A549 (cell line): ENCODE measurements around the gene RNF213.

ENCODE experiments used
- BCL3 ChIP-seq: fragments of >200 bp; sonication (Bioruptor Twin); formaldehyde crosslinking; IDR thresholded peaks from 3 replicates; pipeline ENCODE4 v1.6.1; 2016
- CTCF ChIP-seq: fragments of >200 bp; sonication (Bioruptor Twin); formaldehyde crosslinking; IDR thresholded peaks from 3 replicates; pipeline ENCODE4 v1.5.1; 2016
- EP300 ChIP-seq, 2 experiments: fragments of >200 bp; sonication (Bioruptor Twin); formaldehyde crosslinking; IDR thresholded peaks; 2 replicates in 1 of 2; 3 replicates in 1 of 2; pipeline ENCODE4 v1.6.1; 2016 to 2017
- HDAC2 ChIP-seq: fragments of 200-600 bp; sonication (generic); IDR thresholded peaks from 2 replicates; pipeline ENCODE4 v1.6.1; 2016
- MAX ChIP-seq: IDR thresholded peaks from 2 replicates; pipeline ENCODE4 v1.6.1; 2012
- NFE2L2 ChIP-seq: fragments of 150-350 bp; conservative IDR thresholded peaks from 2 replicates; pipeline ENCODE4 v1.6.1; 2014; ENCODE audit warnings: low read length
- POLR2A ChIP-seq: IDR thresholded peaks from 2 replicates; pipeline ENCODE4 v1.6.1; 2012; ENCODE audit warnings: mild to moderate bottlenecking, low read length
- RCOR1 ChIP-seq: fragments of 150-350 bp; IDR thresholded peaks from 2 replicates; pipeline ENCODE4 v1.6.1; 2014; ENCODE audit warnings: antibody characterized with exemption, low read length, low read depth
- REST ChIP-seq: fragments of 200-600 bp; sonication (generic); IDR thresholded peaks from 2 replicates; pipeline ENCODE4 v1.6.1; 2016; ENCODE audit warnings: antibody characterized with exemption, mild to moderate bottlenecking, moderate library complexity
- ZFP36 ChIP-seq: fragments of 450-650 bp; IDR thresholded peaks from 2 replicates; pipeline ENCODE4 v1.6.1; 2014; ENCODE audit warnings: borderline replicate concordance; ENCODE audit not compliant: partially characterized antibody
- TF ChIP-seq, protein P1 (sequence below): fragments of 250-450 bp; sonication (Bioruptor Pico); IDR thresholded peaks from 2 replicates; pipeline ENCODE4 v1.5.0; 2021; ENCODE audit warnings: mild to moderate bottlenecking, moderate library complexity, borderline replicate concordance

DNA sequence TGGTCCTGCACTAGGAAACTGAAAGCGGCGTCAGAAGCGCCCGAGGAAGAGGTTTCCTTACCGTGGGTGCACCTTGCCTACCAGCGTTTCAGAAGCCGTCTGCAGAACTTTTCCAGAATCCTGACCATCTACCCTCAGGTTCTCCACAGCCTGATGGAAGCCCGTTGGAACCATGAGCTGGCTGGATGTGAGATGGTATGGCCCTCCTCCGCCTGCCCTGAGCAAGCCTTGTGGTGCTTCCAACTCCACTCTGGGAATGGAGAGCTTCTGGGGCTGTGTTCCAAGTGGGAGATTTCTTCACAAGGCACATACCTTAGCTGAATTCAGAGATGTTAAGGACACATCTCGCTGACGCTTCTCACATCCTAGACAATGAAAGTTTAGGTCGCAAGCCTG, 102.5 kb downstream of the RNF213 start:
- TF ChIP-seq CTCF (no peak), BCL3 (no peak), EP300 (IDR thresholded peaks at IDR 0.05) (no peak), NFE2L2 (no peak), ZFP36 (no peak), MAX (no peak), POLR2A (no peak), RCOR1 (no peak), HDAC2 (no peak), REST (no peak)
- TF ChIP-seq, protein P1, sequence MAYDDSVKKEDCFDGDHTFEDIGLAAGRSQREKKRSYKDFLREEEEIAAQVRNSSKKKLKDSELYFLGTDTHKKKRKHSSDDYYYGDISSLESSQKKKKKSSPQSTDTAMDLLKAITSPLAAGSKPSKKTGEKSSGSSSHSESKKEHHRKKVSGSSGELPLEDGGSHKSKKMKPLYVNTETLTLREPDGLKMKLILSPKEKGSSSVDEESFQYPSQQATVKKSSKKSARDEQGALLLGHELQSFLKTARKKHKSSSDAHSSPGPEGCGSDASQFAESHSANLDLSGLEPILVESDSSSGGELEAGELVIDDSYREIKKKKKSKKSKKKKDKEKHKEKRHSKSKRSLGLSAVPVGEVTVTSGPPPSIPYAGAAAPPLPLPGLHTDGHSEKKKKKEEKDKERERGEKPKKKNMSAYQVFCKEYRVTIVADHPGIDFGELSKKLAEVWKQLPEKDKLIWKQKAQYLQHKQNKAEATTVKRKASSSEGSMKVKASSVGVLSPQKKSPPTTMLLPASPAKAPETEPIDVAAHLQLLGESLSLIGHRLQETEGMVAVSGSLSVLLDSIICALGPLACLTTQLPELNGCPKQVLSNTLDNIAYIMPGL (CRISPR knock-in tag) = no peak
